SH-SY5Y (cell line): ENCODE data around the gene ACKR4.

ENCODE experiments used
- GATA2 ChIP-seq: IDR thresholded peaks from 2 replicates; pipeline ENCODE4 v1.6.1; 2011; ENCODE audit warnings: mild to moderate bottlenecking, low read depth, low read length
- GATA3 ChIP-seq: IDR thresholded peaks from 2 replicates; pipeline ENCODE4 v1.6.1; 2011; ENCODE audit warnings: low read depth, mild to moderate bottlenecking, low read length, moderate library complexity

ACKR4 gene

GRCh38 chr3:132622148-132622547 lies 25.1 kb downstream of the ACKR4 start:
- no peak for TF ChIP-seq GATA3
- TF ChIP-seq GATA2, result no peak

DNA sequence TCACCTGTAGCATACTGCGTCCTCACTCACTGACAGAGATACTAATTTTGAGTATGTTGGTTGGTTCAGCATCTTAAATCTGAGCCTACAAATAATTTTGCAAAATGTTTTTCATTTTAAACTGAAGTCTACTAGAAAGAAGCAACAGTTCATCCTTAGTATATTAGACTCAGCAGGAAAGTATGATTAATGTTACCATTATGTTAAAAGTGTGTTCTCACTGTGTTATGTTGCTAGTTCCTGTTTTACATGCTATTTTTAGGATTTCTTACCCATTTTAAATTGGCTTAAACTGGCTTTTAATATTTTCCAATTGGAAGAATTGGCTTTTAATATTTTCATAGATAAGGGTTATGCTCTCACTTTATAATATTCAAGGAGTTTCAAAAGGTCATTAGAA lies 25.7 kb downstream of the ACKR4 start:
- TF ChIP-seq GATA3 (no peak), GATA2 (no peak)

- no peak for TF ChIP-seq GATA3
Observed at GRCh38 chr3:132623646-132624045, 26.6 kb downstream of the ACKR4 start.

- TF ChIP-seq GATA3, result no peak
Observed at GRCh38 chr3:132624790-132625189, 27.7 kb downstream of the ACKR4 start.

GRCh38 chr3:132625613-132626012 lies 28.5 kb downstream of the ACKR4 start:
- TF ChIP-seq GATA3 (no peak), GATA2 (no peak)

- TF ChIP-seq GATA2, result no peak
- TF ChIP-seq GATA3, result no peak
Observed at GRCh38 chr3:132626955-132627354, 29.9 kb downstream of the ACKR4 start.

GRCh38 chr3:132628157-132628556 lies 31.1 kb downstream of the ACKR4 start:
- TF ChIP-seq GATA2 (no peak), GATA3 (no peak)

DNA sequence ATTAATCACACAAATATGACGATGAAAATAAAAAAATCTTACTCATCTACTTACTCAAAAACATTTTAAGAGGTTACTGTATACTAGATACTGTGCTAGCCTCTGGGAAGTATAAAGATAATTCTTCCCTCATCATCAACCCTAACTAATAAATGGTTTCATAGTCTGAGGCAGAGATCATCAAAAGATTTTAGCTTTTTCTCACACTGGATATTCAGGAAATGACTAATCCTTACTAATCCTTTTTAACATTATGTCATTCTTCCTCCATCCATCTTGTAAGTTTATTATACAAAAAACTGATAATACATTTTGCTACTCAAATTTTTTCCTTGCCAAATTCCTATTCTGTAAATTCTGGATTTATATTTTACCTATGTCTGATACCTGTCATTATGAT lies 32.9 kb downstream of the ACKR4 start:
- no peak for TF ChIP-seq GATA2
- TF ChIP-seq GATA3, result no peak

DNA sequence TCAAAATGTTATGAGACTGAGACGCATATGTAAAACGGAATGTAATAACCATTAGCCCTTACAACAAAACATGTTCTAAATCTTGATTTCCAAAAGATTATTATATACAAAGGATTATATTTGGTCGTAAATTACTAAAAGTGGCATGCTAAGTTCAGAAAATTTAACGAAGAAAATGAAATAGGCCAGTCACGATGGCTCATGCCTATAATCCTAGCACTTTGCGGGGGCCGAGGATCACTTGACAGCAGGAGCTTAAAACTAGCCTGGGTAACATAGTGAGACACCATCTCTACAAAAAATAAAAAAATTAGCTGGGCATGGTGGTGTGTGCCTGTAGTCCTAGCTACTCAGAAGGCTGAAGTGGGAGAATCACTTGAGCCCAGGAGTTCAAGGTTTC lies 33.5 kb downstream of the ACKR4 start:
- TF ChIP-seq GATA3 (no peak), GATA2 (no peak)

DNA sequence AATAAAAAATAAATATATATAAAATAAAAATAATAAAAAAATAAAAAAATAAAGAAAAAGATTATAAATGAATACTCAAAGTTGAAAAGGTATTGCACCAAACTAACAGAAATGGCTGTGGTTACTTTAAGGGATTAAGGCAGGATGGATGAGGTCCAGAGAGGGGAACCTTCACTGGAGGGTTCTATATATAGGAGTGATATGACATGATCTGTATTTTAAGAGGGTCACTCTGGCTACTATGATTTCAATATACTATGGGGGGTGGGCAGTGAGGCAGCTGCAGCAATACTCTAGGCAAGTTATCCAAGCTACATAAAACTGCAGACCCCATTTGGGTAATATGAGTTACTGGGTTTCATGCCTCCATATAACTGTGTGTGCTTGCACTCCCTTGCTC lies 38.0 kb downstream of the ACKR4 start:
- no peak for TF ChIP-seq GATA2
- no peak for TF ChIP-seq GATA3

- TF ChIP-seq GATA2 (no peak), GATA3 (no peak)
Observed at GRCh38 chr3:132637590-132637989, 40.5 kb downstream of the ACKR4 start.

DNA sequence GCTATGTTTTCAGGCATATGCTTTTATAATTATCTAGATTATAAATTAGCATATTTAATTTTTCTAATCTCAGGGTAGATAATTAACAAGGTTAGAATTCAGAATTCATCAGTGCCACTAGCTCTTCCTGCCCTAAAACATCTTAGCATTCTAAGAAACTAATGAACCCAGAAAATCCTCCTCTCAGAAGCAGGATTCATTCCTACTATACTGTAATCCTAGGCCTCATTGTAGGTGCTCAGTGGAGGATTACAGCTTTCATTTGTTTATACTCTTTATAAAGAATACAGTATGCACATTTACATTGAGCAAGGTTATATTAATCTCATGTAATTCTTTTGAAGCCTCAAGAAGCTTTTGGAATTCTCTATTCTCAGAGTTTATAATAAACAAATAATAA lies 41.6 kb downstream of the ACKR4 start:
- TF ChIP-seq GATA3 (no peak), GATA2 (no peak)

DNA sequence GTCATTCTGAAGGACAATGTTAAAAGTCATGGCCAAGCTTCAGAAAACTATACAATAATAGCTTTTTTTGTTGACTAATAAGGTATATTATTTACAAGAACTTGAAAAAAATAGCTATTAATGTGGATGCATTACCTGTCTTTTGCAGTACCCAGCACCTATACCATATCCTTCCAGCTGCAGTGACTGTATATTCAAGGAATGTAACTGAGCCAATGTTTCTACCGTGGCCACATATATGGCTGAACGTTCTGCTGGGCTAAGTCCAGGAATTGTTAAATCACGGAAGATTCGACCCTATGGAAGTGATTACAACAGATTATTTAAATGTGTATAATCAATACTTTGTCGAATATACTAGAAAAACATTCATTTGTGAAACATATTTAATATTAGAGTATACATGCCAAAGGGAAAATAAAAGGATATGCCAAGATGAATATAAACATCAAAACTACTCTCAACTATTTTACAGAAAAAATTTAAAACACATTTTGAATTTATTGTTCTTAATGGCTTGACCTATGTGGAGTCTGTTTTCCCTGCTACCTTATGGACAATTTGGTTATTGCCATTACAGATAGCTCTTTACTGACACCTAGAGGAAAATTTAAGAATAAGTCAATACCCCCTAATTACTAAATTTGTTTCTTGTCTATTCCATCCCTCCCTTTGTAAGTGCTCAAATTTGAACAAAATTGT lies 44.9 kb downstream of the ACKR4 start:
- TF ChIP-seq GATA2 (no peak), GATA3 (no peak)

GRCh38 chr3:132642539-132642847 lies 45.4 kb downstream of the ACKR4 start:
- TF ChIP-seq GATA3, result no peak
- no peak for TF ChIP-seq GATA2

DNA sequence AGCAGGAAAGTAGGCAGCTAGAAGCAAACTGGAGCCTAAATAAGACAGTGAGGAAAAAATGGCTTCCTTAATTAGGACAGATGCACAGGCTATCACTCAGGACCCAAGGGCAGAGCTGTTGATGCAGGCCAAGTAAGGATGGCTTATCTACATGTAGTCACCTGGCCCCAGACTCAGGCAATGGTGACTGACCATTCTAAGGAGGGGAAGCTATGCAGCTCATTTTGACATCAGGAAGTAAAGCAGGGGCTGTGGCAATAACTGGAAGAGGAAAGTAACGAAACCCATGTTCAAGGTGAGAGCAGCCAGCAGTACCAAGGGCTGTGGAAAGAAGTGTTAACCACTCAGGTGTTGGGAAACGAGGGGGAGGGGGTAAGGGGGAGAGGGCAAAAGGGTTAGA lies 46.3 kb downstream of the ACKR4 start:
- no peak for TF ChIP-seq GATA2
- TF ChIP-seq GATA3, result no peak

DNA sequence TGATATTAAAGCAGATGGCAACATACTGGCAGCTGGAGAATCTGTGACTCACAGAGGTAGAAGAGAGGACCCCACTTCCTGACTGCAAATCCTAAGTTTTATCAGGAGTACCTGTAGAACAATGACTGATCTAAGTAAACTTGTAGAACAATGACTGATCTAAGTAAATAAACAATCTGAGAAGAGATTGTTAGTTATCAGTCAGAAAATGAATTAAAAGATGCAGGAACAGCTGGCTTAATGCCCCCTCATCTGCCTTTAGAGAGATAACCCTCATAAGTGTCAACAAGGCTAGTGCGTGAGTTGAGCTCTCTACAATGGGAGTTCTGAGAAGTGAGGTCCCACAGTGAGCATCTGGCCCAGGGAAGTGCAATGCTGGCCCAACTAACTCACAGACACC lies 48.0 kb downstream of the ACKR4 start:
- TF ChIP-seq GATA3, result no peak
- no peak for TF ChIP-seq GATA2

- TF ChIP-seq GATA2 (no peak), GATA3 (no peak)
Observed at GRCh38 chr3:132650153-132650552, 53.1 kb downstream of the ACKR4 start.
